Measurements from ENCODE around the gene TLR8. TPM values are rescaled to one million over a fixed set of nuclear protein-coding genes. Genes with fewer than 3 reads are reported as not detected.

The TLR8 gene
- total and polyA plus RNA-seq, 2 of the 13 experiments (the other 11 are each of a cell fraction or from before 2014, with no cell fraction given) = not detected

DNA sequence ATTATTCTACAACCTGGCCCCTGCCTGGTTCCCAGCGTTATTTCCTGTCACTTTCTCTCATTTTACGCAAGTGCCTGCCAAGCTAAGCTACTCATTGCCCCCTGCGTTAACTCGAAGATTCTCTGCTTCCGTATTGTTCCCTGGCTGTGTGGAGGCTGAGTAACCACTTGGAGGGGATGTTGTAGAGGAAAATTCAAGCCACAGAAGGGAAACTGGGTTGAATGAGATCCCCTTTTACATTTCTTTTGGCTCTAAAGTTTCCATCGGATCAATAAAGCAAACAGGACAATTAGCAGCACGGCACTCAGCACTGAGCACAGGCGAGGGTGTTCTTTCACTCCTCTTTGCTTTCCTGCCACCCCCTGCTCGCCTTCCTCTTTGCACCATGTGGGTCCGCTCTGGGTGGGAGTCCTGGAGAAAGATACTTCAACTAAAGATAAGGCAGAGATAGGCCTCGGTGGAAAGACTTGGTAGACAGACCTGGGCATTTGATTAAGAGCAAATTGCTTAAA lies 64.3 kb downstream of the TLR8 start:
- H3K4me3 ChIP-seq (replicated peaks in 1 of 3; ENCODE audit: insufficient read depth in 1 of 3, low read depth in 2 of 3, low read length in 3 of 3) = no peak overlapping the region
- peaks cover 0 to 8% of the 10 kb centered on the region in 2 experiments; a peak in 4 of 5 replicates for H3K27me3 ChIP-seq (ENCODE audit: control insufficient read depth in 1 of 2, insufficient read depth in 2 of 2, low read length in 2 of 2)
- H3K79me2 ChIP-seq (ENCODE audit: insufficient read depth, low read length) = no peaks in the 10 kb centered on the region
- TF ChIP-seq FIP1L1 (IDR thresholded peaks at IDR 0.05; ENCODE audit: borderline replicate concordance, insufficient read depth, low read depth, low read length) (no peak), SMC3 (IDR thresholded peaks at IDR 0.05; ENCODE audit: low read length) (peak; percentile 24; the same call in 1 of the 2 replicates), STAG1 (CRISPR knock-in tag; IDR thresholded peaks at IDR 0.05) (peak; percentile 62)
- TF ChIP-seq, protein P1, sequence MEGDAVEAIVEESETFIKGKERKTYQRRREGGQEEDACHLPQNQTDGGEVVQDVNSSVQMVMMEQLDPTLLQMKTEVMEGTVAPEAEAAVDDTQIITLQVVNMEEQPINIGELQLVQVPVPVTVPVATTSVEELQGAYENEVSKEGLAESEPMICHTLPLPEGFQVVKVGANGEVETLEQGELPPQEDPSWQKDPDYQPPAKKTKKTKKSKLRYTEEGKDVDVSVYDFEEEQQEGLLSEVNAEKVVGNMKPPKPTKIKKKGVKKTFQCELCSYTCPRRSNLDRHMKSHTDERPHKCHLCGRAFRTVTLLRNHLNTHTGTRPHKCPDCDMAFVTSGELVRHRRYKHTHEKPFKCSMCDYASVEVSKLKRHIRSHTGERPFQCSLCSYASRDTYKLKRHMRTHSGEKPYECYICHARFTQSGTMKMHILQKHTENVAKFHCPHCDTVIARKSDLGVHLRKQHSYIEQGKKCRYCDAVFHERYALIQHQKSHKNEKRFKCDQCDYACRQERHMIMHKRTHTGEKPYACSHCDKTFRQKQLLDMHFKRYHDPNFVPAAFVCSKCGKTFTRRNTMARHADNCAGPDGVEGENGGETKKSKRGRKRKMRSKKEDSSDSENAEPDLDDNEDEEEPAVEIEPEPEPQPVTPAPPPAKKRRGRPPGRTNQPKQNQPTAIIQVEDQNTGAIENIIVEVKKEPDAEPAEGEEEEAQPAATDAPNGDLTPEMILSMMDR (CRISPR knock-in tag; IDR thresholded peaks at IDR 0.05) = peak; percentile 51; the same call in 1 of the 2 replicates
- POLR2A ChIA-PET = no interaction called here
- 23% methylated on average over 11 of the region's 11 CpGs for WGBS (ENCODE audit: low lambda C conversion rate)
- ATAC-seq (peak; percentile 78), FAIRE-seq (no peak), DNase-seq (ENCODE audit: low spot score) (peak; percentile 27)
- BruUV-seq (replicated peaks) = no TSS peak
- no peaks in the 10 kb centered on the region for H3K36me3 ChIP-seq (replicated peaks in 1 of 2; ENCODE audit: control insufficient read depth in 1 of 2, insufficient read depth in 2 of 2, low read length in 2 of 2)
- in situ Hi-C loops (cut with HindIII; ENCODE audit: extremely low pct_ligation_motif_present, low pct_unique_long_range_greater_than_20kb) = no loop called here
- no peak overlapping the region for H3K4me2 ChIP-seq (ENCODE audit: low read depth, low read length)
- no peak overlapping the region for H3K9ac ChIP-seq (ENCODE audit: insufficient read depth, low read depth, low read length)
- no peaks in the 10 kb centered on the region for H4K20me1 ChIP-seq (ENCODE audit: insufficient read depth, low read length)
- no peak overlapping the region for H2AFZ ChIP-seq (ENCODE audit: low read length)
- H3K4me1 ChIP-seq (ENCODE audit: insufficient read depth, low read length) = no peaks in the 10 kb centered on the region
- no peaks in the 10 kb centered on the region for H3K9me3 ChIP-seq (ENCODE audit: low read length)
- CTCF ChIA-PET (ENCODE audit: low intra/inter-chr PET ratio, low total read pairs) = no interaction called here
- H3K27ac ChIP-seq (ENCODE audit: extremely low read length, insufficient read depth, low read length) = no peak overlapping the region
- intact Hi-C loops (cut with micrococcal nuclease; ENCODE audit: unreplicated experiment) = no loop called here

DNA sequence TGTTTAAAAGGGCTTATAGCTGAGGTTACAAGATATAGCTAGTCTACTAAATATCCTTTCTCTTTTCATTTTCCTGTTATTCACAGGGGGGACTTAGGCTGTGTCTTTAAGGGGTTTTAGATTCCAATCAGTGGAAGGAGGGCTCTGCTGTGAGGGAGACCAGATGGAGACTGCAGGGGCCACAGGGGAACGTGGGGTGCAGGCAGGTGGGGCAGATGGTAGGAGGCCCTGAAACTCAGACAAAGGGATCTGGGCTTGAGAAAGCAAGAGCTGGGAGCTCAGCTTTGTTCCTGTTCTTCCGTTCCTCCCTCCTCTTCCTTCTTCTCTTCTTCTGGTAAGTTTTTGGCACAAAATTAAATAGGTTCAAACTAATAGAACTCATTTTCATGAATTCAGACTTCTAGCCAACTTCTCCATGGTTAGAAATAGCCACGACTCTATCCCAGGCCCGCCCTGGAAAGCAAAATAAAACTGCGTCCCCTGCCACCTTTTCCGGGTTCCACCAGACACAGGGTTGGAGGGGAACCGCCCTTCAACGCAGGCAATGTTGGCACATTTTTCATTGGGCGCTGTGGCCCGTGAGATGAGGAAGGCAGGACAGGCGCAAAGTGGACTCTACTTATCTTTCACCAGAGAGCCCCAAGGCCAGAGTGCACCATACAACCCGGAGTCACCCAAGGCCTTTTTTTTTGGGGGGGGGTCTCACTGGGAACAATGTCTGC lies 65.0 kb downstream of the TLR8 start:
- ChIA-PET CTCF (ENCODE audit: low intra/inter-chr PET ratio, low total read pairs) (no interaction called here), POLR2A (no interaction called here)
- no TSS peak for BruUV-seq (replicated peaks)
- no peaks in the 10 kb centered on the region for H3K4me1 ChIP-seq (ENCODE audit: insufficient read depth, low read length)
- intact Hi-C loops (cut with micrococcal nuclease; ENCODE audit: unreplicated experiment) (no loop called here), in situ Hi-C loops (cut with HindIII; ENCODE audit: extremely low pct_ligation_motif_present, low pct_unique_long_range_greater_than_20kb) (no loop called here)
- TF ChIP-seq ZNF75D (CRISPR knock-in tag; IDR thresholded peaks at IDR 0.05; ENCODE audit: borderline replicate concordance) (no peak), TSC22D2 (CRISPR knock-in tag; IDR thresholded peaks at IDR 0.05; ENCODE audit: borderline replicate concordance) (no peak), EHMT2 (IDR thresholded peaks at IDR 0.05; ENCODE audit: borderline replicate concordance, low read depth, low read length) (no peak)
- WGBS (ENCODE audit: low lambda C conversion rate) = 63% methylated on average over 7 of the region's 12 CpGs
- no peaks in the 10 kb centered on the region for H3K79me2 ChIP-seq (ENCODE audit: insufficient read depth, low read length)
- H4K20me1 ChIP-seq (ENCODE audit: insufficient read depth, low read length) = no peaks in the 10 kb centered on the region
- FAIRE-seq = no peak
- no peak for DNase-seq (ENCODE audit: low spot score)
- no peaks in the 10 kb centered on the region for H3K36me3 ChIP-seq (replicated peaks in 1 of 2; ENCODE audit: control insufficient read depth in 1 of 2, insufficient read depth in 2 of 2, low read length in 2 of 2)
- ATAC-seq = no peak
- peaks cover 0 to 11% of the 10 kb centered on the region in 2 experiments; a peak in 4 of 5 replicates for H3K27me3 ChIP-seq (ENCODE audit: control insufficient read depth in 1 of 2, insufficient read depth in 2 of 2, low read length in 2 of 2)
- H3K4me2 ChIP-seq (ENCODE audit: low read depth, low read length) = no peak overlapping the region
- H3K9ac ChIP-seq (ENCODE audit: insufficient read depth, low read depth, low read length) = no peak overlapping the region
- H3K27ac ChIP-seq (ENCODE audit: extremely low read length, insufficient read depth, low read length) = no peak overlapping the region
- no peak overlapping the region for H2AFZ ChIP-seq (ENCODE audit: low read length)
- H3K9me3 ChIP-seq (ENCODE audit: low read length) = no peaks in the 10 kb centered on the region
- no peak overlapping the region for H3K4me3 ChIP-seq (replicated peaks in 1 of 3; ENCODE audit: insufficient read depth in 1 of 3, low read depth in 2 of 3, low read length in 3 of 3)

Measured in HepG2 (cell line).